Measurements from ENCODE around the gene GALNT7. TPM values are rescaled to one million over a fixed set of nuclear protein-coding genes. Genes with fewer than 3 reads are reported as not detected.

The GALNT7 gene
- total and polyA plus RNA-seq, 4 donors = 9.3 to 32.7 (median 14.3) TPM

DNA sequence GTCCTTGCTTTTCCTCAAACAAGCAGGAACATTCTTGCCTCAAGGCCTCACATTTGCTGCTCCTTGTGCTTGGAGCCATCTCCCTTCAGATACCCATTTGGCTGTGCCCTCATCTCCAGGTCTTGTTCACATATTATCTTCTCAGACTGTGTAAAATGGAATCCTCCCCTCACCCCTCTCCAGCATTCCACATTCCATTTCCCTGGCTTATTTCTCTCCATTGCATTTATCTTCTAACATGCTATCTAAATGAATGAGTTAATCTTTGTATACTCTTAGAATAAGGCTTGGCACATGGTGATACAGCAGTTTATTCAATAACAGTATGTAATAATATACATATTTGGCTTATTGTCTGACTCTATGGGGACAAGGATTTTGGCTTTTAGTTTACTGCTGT is 8.8 kb upstream of the GALNT7 start:
- Histone ChIP-seq H3K36me3 (ENCODE audit: control insufficient read depth in 4 of 4, insufficient read depth in 4 of 4, low read length in 4 of 4) (no peaks in the 10 kb centered on the region), H3K4me1 (ENCODE audit: control insufficient read depth in 5 of 5, insufficient read depth in 5 of 5, low read length in 5 of 5) (peaks cover 0 to 3% (median 0%) of the 10 kb centered on the region in 5 donors)
- no peak for ATAC-seq (ENCODE audit: insufficient read depth, low FRiP score)

DNA sequence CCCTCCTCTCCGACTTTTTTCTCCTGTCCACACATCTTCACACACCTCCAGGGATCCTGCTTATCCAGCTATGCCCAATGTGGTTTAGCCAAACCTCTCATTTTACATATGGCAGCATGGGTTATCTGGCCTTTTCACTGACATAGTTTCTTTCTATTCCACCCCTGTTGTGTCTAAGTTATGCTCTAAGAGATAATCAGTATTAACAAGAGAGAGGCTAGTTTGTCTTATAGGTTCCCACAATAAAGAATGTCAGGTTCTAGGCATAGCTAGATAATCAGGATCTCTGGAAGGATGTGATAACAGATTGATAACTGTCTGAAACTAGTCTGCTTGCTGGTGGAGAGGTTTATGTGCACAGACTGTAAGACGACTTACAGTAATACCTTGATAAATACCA is 7.7 kb upstream of the GALNT7 start:
- no peak for TF ChIP-seq CTCF (IDR thresholded peaks at IDR 0.05; ENCODE audit: control extremely low read depth, extremely low read depth)
- Histone ChIP-seq H3K9ac (ENCODE audit: insufficient read depth in 1 of 2, low read length in 2 of 2) (no peak overlapping the region), H3K9me3 (ENCODE audit: control insufficient read depth in 4 of 4, insufficient read depth in 3 of 4, low read length in 3 of 4) (no peaks in the 10 kb centered on the region), H3K4me3 (no peak overlapping the region), H3K27ac (ENCODE audit: low read depth in 1 of 2, low read length in 1 of 2) (no peak overlapping the region), H3K4me1 (ENCODE audit: control insufficient read depth in 5 of 5, insufficient read depth in 5 of 5, low read length in 5 of 5) (peaks cover 0 to 3% (median 0%) of the 10 kb centered on the region in 5 donors), H3K36me3 (ENCODE audit: control insufficient read depth in 4 of 4, insufficient read depth in 4 of 4, low read length in 4 of 4) (no peaks in the 10 kb centered on the region), H3K27me3 (ENCODE audit: control insufficient read depth in 3 of 3, insufficient read depth in 3 of 3, low read length in 2 of 3) (no peaks in the 10 kb centered on the region)
- DNase-seq = no peak
- ATAC-seq (ENCODE audit: insufficient read depth, low FRiP score) = no peak
- WGBS, 2 donors = 93 to 96% methylated on average over 2 of the region's 2 CpGs

More for the DNA sequence above, 8.8 kb upstream of the GALNT7 start:
- no peak for TF ChIP-seq CTCF (IDR thresholded peaks at IDR 0.05; ENCODE audit: control extremely low read depth, extremely low read depth)
- H3K9me3 ChIP-seq (ENCODE audit: control insufficient read depth in 4 of 4, insufficient read depth in 3 of 4, low read length in 3 of 4) = no peaks in the 10 kb centered on the region
- peak in 1 of 3 donors; percentile 8 for DNase-seq
- no peak overlapping the region for H3K9ac ChIP-seq (ENCODE audit: insufficient read depth in 1 of 2, low read length in 2 of 2)
- no peak overlapping the region for H3K27ac ChIP-seq (ENCODE audit: low read depth in 1 of 2, low read length in 1 of 2)
- no peak overlapping the region for H3K4me3 ChIP-seq
- H3K27me3 ChIP-seq (ENCODE audit: control insufficient read depth in 3 of 3, insufficient read depth in 3 of 3, low read length in 2 of 3) = no peaks in the 10 kb centered on the region

GRCh38 chr4:173161311-173161710 is 7.3 kb upstream of the GALNT7 start:
- no peak overlapping the region for H3K27ac ChIP-seq (ENCODE audit: low read depth in 1 of 2, low read length in 1 of 2)
- no peak for DNase-seq
- H3K9me3 ChIP-seq (ENCODE audit: control insufficient read depth in 4 of 4, insufficient read depth in 3 of 4, low read length in 3 of 4) = no peaks in the 10 kb centered on the region
- H3K4me1 ChIP-seq (ENCODE audit: control insufficient read depth in 5 of 5, insufficient read depth in 5 of 5, low read length in 5 of 5) = peaks cover 0 to 3% (median 0%) of the 10 kb centered on the region in 5 donors
- no peak overlapping the region for H3K9ac ChIP-seq (ENCODE audit: insufficient read depth in 1 of 2, low read length in 2 of 2)
- no peaks in the 10 kb centered on the region for H3K27me3 ChIP-seq (ENCODE audit: control insufficient read depth in 3 of 3, insufficient read depth in 3 of 3, low read length in 2 of 3)
- no peak for TF ChIP-seq CTCF (IDR thresholded peaks at IDR 0.05; ENCODE audit: control extremely low read depth, extremely low read depth)
- ATAC-seq (ENCODE audit: insufficient read depth, low FRiP score) = no peak
- H3K36me3 ChIP-seq (ENCODE audit: control insufficient read depth in 4 of 4, insufficient read depth in 4 of 4, low read length in 4 of 4) = no peaks in the 10 kb centered on the region
- no peak overlapping the region for H3K4me3 ChIP-seq

DNA sequence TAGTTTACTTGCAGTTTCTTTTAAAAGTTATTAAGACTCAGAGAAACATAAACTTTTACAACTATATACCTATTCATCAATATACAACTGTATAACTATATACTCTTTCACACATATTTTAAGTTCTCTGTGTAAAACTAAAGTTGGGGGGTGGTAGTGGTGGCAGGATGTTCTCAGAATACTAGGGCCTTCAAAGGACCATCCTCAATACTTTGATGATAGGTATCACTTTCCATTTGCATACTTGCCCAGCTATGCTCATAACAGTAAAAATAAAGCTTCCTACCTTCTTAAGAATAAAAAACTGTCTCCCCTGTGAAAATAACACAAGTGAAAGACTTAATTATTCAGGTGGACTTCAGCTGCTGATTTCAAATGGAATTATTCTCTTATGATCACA is 2.9 kb upstream of the GALNT7 start:
- no peak for TF ChIP-seq CTCF (IDR thresholded peaks at IDR 0.05; ENCODE audit: control extremely low read depth, extremely low read depth)
- no peak overlapping the region for H3K4me3 ChIP-seq
- H3K9ac ChIP-seq (ENCODE audit: insufficient read depth in 1 of 2, low read length in 2 of 2) = no peak overlapping the region
- H3K9me3 ChIP-seq (ENCODE audit: control insufficient read depth in 4 of 4, insufficient read depth in 3 of 4, low read length in 3 of 4) = no peaks in the 10 kb centered on the region
- H3K36me3 ChIP-seq (ENCODE audit: control insufficient read depth in 4 of 4, insufficient read depth in 4 of 4, low read length in 4 of 4) = no peaks in the 10 kb centered on the region
- ATAC-seq (ENCODE audit: insufficient read depth, low FRiP score) (no peak), DNase-seq (no peak)
- H3K27ac ChIP-seq (ENCODE audit: low read depth in 1 of 2, low read length in 1 of 2) = no peak overlapping the region
- no peaks in the 10 kb centered on the region for H3K27me3 ChIP-seq (ENCODE audit: control insufficient read depth in 3 of 3, insufficient read depth in 3 of 3, low read length in 2 of 3)
- H3K4me1 ChIP-seq (ENCODE audit: control insufficient read depth in 5 of 5, insufficient read depth in 5 of 5, low read length in 5 of 5) = peaks cover 0 to 10% (median 0%) of the 10 kb centered on the region in 5 donors
